Upper lobe of right lung (tissue), 1 donor: ENCODE measurements around the gene UGT1A1. TPM values are rescaled to one million over a fixed set of nuclear protein-coding genes. Genes with fewer than 3 reads are reported as not detected.

ENCODE experiments used
- ATAC-seq: fragments of 200-7000 bp; cut with Tn5 transposase; one replicate; pipeline ENCODE4 v1.9.1; 2020; ENCODE audit warnings: mild to moderate bottlenecking, moderate library complexity
- DNase-seq: peaks from one replicate; pipeline ENCODE4 v3.0.0-alpha.2; 2020
- H3K27ac ChIP-seq: fragments of 200-600 bp; one replicate; pipeline ENCODE4 v1.8.0; 2022
- H3K27me3 ChIP-seq: fragments of 200-600 bp; one replicate; pipeline ENCODE4 v1.8.0; 2022; ENCODE audit warnings: mild to moderate bottlenecking
- H3K36me3 ChIP-seq: fragments of 200-600 bp; one replicate; pipeline ENCODE4 v1.8.0; 2022
- H3K4me1 ChIP-seq: fragments of 200-600 bp; one replicate; pipeline ENCODE4 v1.8.0; 2022
- H3K4me3 ChIP-seq: fragments of 200-600 bp; one replicate; pipeline ENCODE4 v1.8.0; 2022; ENCODE audit warnings: mild to moderate bottlenecking
- H3K9me3 ChIP-seq: fragments of 200-600 bp; one replicate; pipeline ENCODE4 v1.8.0; 2022
- intact Hi-C: fragments of 100-400 bp; cut with DNase I; formaldehyde crosslinking; loops from one replicate; pipeline ENCODE4 v1.11.0; 2022
- total RNA-seq: library from RNA; stranded (reverse); fragmentation: NEBNext Ultra II Directional; extraction: Animal tissue kit (Norgen Biotek cat#: 25700); gene quantifications from one replicate; pipeline ENCODE4 v1.2.1, GENCODE V29; 2021
- TF ChIP-seq, protein P1 (sequence below): fragments of 200-600 bp; IDR thresholded peaks from one replicate; pipeline ENCODE4 v1.8.0; 2022; ENCODE audit warnings: antibody characterized with exemption
- donor health status: DM: no; HTN: yes; CAD: no; lungs with severe emphysema.

UGT1A1 gene
- total RNA-seq, 1 donor from 2014 or later = not detected

DNA sequence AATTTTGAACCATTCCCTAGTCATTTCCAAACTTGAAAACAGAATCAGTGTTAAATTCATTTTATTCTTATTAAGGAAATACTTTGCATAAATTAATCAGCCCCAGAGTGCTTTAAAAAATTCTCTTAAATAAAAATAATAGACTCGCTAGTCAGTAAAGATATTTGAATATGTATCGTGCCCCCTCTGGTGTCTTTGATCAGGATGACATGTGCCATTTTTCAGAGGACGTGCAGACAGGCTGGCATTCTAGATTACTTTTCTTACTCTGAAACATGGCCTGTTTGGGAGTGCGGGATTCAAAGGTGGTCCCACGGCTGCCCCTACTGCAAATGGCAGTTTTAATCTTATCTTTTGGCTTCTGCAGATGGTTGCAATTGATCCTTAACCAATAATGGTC, 12.5 kb downstream of the UGT1A1 start:
- TF ChIP-seq, protein P1, sequence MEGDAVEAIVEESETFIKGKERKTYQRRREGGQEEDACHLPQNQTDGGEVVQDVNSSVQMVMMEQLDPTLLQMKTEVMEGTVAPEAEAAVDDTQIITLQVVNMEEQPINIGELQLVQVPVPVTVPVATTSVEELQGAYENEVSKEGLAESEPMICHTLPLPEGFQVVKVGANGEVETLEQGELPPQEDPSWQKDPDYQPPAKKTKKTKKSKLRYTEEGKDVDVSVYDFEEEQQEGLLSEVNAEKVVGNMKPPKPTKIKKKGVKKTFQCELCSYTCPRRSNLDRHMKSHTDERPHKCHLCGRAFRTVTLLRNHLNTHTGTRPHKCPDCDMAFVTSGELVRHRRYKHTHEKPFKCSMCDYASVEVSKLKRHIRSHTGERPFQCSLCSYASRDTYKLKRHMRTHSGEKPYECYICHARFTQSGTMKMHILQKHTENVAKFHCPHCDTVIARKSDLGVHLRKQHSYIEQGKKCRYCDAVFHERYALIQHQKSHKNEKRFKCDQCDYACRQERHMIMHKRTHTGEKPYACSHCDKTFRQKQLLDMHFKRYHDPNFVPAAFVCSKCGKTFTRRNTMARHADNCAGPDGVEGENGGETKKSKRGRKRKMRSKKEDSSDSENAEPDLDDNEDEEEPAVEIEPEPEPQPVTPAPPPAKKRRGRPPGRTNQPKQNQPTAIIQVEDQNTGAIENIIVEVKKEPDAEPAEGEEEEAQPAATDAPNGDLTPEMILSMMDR = no peak

DNA sequence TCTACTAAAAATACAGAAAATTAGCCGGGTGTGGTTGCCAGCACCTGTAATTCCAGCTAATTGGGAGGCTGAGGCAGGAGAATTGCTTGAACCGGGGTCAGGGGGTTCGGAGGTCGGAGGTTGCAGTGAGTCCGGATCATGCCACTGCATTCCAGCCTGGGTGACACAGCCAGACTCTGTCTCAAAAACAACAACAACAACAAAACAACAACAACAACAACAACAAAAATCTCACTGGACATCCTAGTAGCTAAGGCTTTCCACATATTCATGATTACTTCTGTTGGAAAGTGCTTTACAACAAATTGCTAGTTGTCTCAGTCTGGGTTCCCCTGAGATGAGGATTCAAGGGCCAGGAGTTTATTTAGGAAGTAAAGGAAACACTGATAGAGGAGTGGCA, 13.8 kb downstream of the UGT1A1 start:
- Histone ChIP-seq H3K9me3 (no peaks in the 10 kb centered on the region), H3K4me1 (no peaks in the 10 kb centered on the region), H3K27me3 (no peaks in the 10 kb centered on the region), H3K36me3 (no peaks in the 10 kb centered on the region), H3K27ac (no peak overlapping the region), H3K4me3 (no peak overlapping the region)
- DNase-seq (no peak), ATAC-seq (no peak)
- intact Hi-C loops = no loop called here
- TF ChIP-seq, protein P1 = no peak

More for the DNA sequence above, 12.5 kb downstream of the UGT1A1 start:
- H3K4me1 ChIP-seq = no peaks in the 10 kb centered on the region
- H3K27me3 ChIP-seq = no peaks in the 10 kb centered on the region
- DNase-seq (no peak), ATAC-seq (no peak)
- H3K36me3 ChIP-seq = no peaks in the 10 kb centered on the region
- H3K27ac ChIP-seq = no peak overlapping the region
- H3K9me3 ChIP-seq = no peaks in the 10 kb centered on the region
- intact Hi-C loops = no loop called here
- no peak overlapping the region for H3K4me3 ChIP-seq

DNA sequence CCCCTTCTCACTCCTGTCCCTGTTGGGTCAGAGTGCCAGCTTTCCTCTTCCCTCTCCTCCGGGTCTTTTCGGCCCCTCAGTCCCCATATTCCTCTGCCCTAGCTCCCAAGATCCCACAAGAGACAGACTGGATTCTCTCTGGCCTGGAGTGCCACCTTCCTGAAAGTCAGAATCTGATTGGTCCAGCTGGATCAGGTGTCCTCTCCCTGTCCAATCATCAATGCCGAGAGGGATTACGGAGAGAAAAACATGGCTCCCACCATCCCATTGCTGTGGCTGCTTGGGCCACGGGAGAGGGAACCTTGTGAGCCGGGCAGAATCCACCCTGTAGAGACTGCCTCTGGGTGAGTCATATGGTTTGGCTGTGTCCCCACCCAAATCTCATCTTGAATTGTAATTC, 15.3 kb downstream of the UGT1A1 start:
- DNase-seq (no peak), ATAC-seq (no peak)
- Histone ChIP-seq H3K27ac (no peak overlapping the region), H3K36me3 (no peaks in the 10 kb centered on the region), H3K9me3 (no peaks in the 10 kb centered on the region), H3K27me3 (no peaks in the 10 kb centered on the region), H3K4me3 (no peak overlapping the region), H3K4me1 (no peaks in the 10 kb centered on the region)
- intact Hi-C loops = no loop called here
- TF ChIP-seq, protein P1 = no peak

DNA sequence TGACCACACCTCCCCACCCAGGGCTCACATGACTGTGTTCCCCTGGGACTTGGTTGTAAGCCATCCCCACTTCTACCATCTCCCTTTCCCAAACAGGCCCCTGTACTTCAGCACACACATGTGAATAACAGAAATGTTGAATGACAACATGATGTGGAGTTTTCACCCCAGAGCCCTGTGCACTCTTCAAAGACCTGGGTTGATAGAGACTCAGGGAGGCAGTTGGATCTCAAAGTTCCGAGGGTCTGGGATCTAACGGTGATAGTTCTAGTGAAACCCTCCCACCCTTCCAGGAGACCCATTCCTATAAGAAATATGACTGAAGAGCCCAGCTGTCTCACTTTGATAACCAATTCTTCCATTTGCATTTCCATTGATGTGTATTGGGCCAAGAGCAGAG, 18.0 kb downstream of the UGT1A1 start, which contains the start of gene MROH2A:
MROH2A (plus strand) TSS at position 301 of the 400 bp plus-strand sequence. CDS start 1,029 bp downstream, outside the sequence.
- intact Hi-C loops = no loop called here
- Histone ChIP-seq H3K9me3 (no peaks in the 10 kb centered on the region), H3K4me1 (no peaks in the 10 kb centered on the region), H3K36me3 (no peaks in the 10 kb centered on the region), H3K4me3 (no peak within 1 kb of the TSS), H3K27me3 (no peaks in the 10 kb centered on the region), H3K27ac (no peak within 1 kb of the TSS)
- ATAC-seq (no peak), DNase-seq (no peak)
- TF ChIP-seq, protein P1 = no peak

DNA sequence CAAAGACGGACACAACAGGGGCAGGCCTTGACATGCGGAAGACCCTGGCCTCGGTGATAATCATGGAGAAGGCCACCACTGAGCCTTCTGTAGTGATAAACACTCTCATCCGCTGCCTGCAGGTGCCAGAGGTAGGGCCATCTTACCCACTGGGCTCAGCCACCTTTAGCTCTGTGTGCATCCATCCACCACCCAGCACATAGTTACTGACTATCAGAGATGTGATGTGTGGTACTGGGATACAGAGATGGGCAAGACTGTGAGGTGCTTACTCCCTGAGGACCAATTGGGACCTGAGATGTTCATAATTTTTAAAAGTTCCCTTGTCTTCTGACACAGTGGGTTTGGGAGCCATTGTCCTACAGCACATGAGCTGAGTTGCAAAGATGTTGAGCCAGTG, 19.7 kb downstream of the UGT1A1 start:
- Histone ChIP-seq H3K36me3 (no peaks in the 10 kb centered on the region), H3K4me1 (no peaks in the 10 kb centered on the region), H3K27ac (no peak overlapping the region), H3K9me3 (no peaks in the 10 kb centered on the region), H3K4me3 (no peak overlapping the region), H3K27me3 (no peaks in the 10 kb centered on the region)
- TF ChIP-seq, protein P1 = no peak
- DNase-seq (no peak), ATAC-seq (peak; percentile 32)
- intact Hi-C loops = no loop called here

DNA sequence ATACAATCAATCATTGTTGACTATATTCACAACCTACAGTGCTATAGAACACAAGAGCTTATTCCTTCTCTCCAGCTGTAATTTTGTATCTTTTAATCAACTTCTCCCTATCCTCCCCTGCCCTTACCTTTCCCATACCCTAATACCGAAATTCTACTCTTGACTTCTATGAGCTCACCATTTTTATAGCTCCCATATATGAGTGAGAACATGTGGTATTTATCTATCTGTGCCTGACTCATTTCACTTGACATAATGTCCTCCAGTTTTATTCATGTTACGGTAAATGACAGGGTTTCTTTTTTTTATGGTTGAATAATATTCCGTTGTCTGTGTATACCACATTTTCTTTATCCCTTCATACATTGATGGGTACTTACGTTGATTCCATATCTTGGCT, 20.7 kb downstream of the UGT1A1 start:
- TF ChIP-seq, protein P1 = no peak
- H3K36me3 ChIP-seq = no peaks in the 10 kb centered on the region
- H3K4me1 ChIP-seq = no peaks in the 10 kb centered on the region
- H3K27ac ChIP-seq = no peak overlapping the region
- intact Hi-C loops = no loop called here
- H3K9me3 ChIP-seq = no peaks in the 10 kb centered on the region
- ATAC-seq (no peak), DNase-seq (no peak)
- no peak overlapping the region for H3K4me3 ChIP-seq
- H3K27me3 ChIP-seq = no peaks in the 10 kb centered on the region
